IMR-90 (cell line): ENCODE results near the gene GATD1. TPM values are rescaled to one million over a fixed set of nuclear protein-coding genes. Genes with fewer than 3 reads are reported as not detected.
A peak's percentile ranks its signal among the peaks of the same experiment; 100 is the strongest.

Experiments used
- ATAC-seq: fragments of 200-7000 bp; cut with Tn5 transposase; 2 replicates; pipeline ENCODE4 v1.9.1; 2020; ENCODE audit warnings: low read depth, mild to moderate bottlenecking, moderate library complexity
- BruUV-seq: library from RNA; stranded (reverse); fragments of 400-500 nt; replicated peaks from 2 replicates; lab custom pipeline; 2021; lab: Mats Ljungman, UMichigan
- CTCF ChIA-PET: fragments of 300-600 bp; formaldehyde crosslinking; extraction: SDS; loops from one replicate; lab custom pipeline; 2021; ENCODE audit warnings: antibody characterized with exemption; lab: Yijun Ruan, JAX
- POLR2A ChIA-PET: fragments of 300-600 bp; sonication (Branson Sonifier 250); formaldehyde crosslinking; loops from one replicate; lab custom pipeline; 2022; ENCODE audit warnings: antibody characterized with exemption; ENCODE audit not compliant: unreplicated experiment; lab: Charles Lee
- DNase-seq: peaks from one replicate; pipeline ENCODE4 v3.0.0; 2013
- H2AFZ ChIP-seq: replicated peaks from 2 replicates; pipeline ENCODE3; 2013; ENCODE audit warnings: low read length, mild to moderate bottlenecking; ENCODE audit not compliant: poor library complexity
- H2AK5ac ChIP-seq: 2 replicates; pipeline ENCODE4 v1.6.1; 2013; ENCODE audit warnings: low read depth, low read length, inconsistent platforms
- H2AK9ac ChIP-seq: replicated peaks from 2 replicates; pipeline ENCODE3; 2013; ENCODE audit warnings: mild to moderate bottlenecking, low read depth, low read length, moderate library complexity; ENCODE audit not compliant: poor library complexity
- H2BK120ac ChIP-seq: 2 replicates; pipeline ENCODE4 v1.6.1; 2013; ENCODE audit warnings: low read depth, low read length, inconsistent platforms
- H2BK15ac ChIP-seq: 3 replicates; pipeline ENCODE4 v1.6.1; 2013; ENCODE audit warnings: low read depth, low read length, inconsistent platforms
- H2BK20ac ChIP-seq: 2 replicates; pipeline ENCODE4 v1.6.1; 2013; ENCODE audit warnings: low read depth, mild to moderate bottlenecking, inconsistent platforms, low read length, moderate library complexity
- H2BK5ac ChIP-seq: 2 replicates; pipeline ENCODE4 v1.6.1; 2013; ENCODE audit warnings: mild to moderate bottlenecking, low read depth, low read length, inconsistent platforms; ENCODE audit not compliant: poor library complexity, severe bottlenecking
- H3K14ac ChIP-seq: replicated peaks from 2 replicates; pipeline ENCODE4 v1.6.1; 2013; ENCODE audit warnings: low read depth, low read length, inconsistent platforms
- H3K18ac ChIP-seq: 2 replicates; pipeline ENCODE4 v1.6.1; 2013; ENCODE audit warnings: low read depth, low read length, control low read depth
- H3K23ac ChIP-seq: 2 replicates; pipeline ENCODE4 v1.6.1; 2013; ENCODE audit warnings: low read depth, low read length, inconsistent platforms
- H3K27ac ChIP-seq: 2 replicates; pipeline ENCODE4 v1.5.1; 2013; ENCODE audit warnings: mild to moderate bottlenecking, control low read depth, low read length; ENCODE audit not compliant: insufficient read depth
- H3K27me3 ChIP-seq: 2 replicates; pipeline ENCODE4 v1.6.1; 2013; ENCODE audit warnings: low read length; ENCODE audit not compliant: control insufficient read depth, insufficient read depth
- H3K36me3 ChIP-seq: 2 replicates; pipeline ENCODE4 v1.6.1; 2013; ENCODE audit warnings: low read length, mixed read lengths; ENCODE audit not compliant: control insufficient read depth, insufficient read depth
- H3K4ac ChIP-seq: 2 replicates; pipeline ENCODE4 v1.6.1; 2013; ENCODE audit warnings: low read depth, low read length, inconsistent platforms
- H3K4me1 ChIP-seq: 2 replicates; pipeline ENCODE4 v1.6.1; 2013; ENCODE audit warnings: low read length, mixed read lengths; ENCODE audit not compliant: control insufficient read depth, insufficient read depth
- H3K4me2 ChIP-seq: 2 replicates; pipeline ENCODE4 v1.6.1; 2013; ENCODE audit warnings: low read depth, mild to moderate bottlenecking, control low read depth, low read length, moderate library complexity
- H3K4me3 ChIP-seq: 2 replicates; pipeline ENCODE4 v1.5.1; 2013; ENCODE audit warnings: low read depth, mild to moderate bottlenecking, control low read depth, low read length, moderate library complexity; ENCODE audit not compliant: insufficient read depth
- H3K56ac ChIP-seq: 2 replicates; pipeline ENCODE4 v1.6.1; 2013; ENCODE audit warnings: low read length, inconsistent platforms; ENCODE audit not compliant: insufficient read depth; ENCODE audit errors: extremely low read depth
- H3K79me1 ChIP-seq, 2 experiments: 2 replicates each; pipeline ENCODE4 v1.6.1; 2013; ENCODE audit warnings: low read length in 2 of 2, inconsistent platforms in 1 of 2, low read depth in 1 of 2
- H3K9ac ChIP-seq: 2 replicates; pipeline ENCODE4 v1.6.1; 2013; ENCODE audit warnings: low read depth, low read length, control low read depth
- H3K9me1 ChIP-seq: 2 replicates; pipeline ENCODE4 v1.6.1; 2013; ENCODE audit warnings: low read length, inconsistent platforms; ENCODE audit not compliant: insufficient read depth
- H3K9me3 ChIP-seq: 2 replicates; pipeline ENCODE4 v1.6.1; 2013; ENCODE audit warnings: low read length; ENCODE audit not compliant: control insufficient read depth, insufficient read depth
- H4K20me1 ChIP-seq: 2 replicates; pipeline ENCODE4 v1.6.1; 2013; ENCODE audit warnings: low read length, inconsistent platforms; ENCODE audit not compliant: insufficient read depth
- H4K5ac ChIP-seq: 2 replicates; pipeline ENCODE4 v1.6.1; 2013; ENCODE audit warnings: mild to moderate bottlenecking, low read depth, low read length, control low read depth
- H4K8ac ChIP-seq, 2 experiments: 2 replicates each; pipeline ENCODE4 v1.6.1; 2013; ENCODE audit warnings: low read depth in 2 of 2, low read length in 2 of 2, control low read depth in 1 of 2, inconsistent platforms in 1 of 2
- H4K91ac ChIP-seq: 2 replicates; pipeline ENCODE4 v1.6.1; 2013; ENCODE audit warnings: low read depth, low read length, inconsistent platforms; ENCODE audit not compliant: insufficient read depth
- BHLHE40 ChIP-seq: fragments of 150-350 bp; IDR thresholded peaks from 2 replicates; pipeline ENCODE4 v1.6.1; 2016; ENCODE audit warnings: mild to moderate bottlenecking, low read depth, low read length
- CTCF ChIP-seq: conservative IDR thresholded peaks from 2 replicates; pipeline ENCODE4 v1.5.1; 2012; ENCODE audit warnings: mild to moderate bottlenecking, low read depth, low read length, improper control_type of control experiment
- ELK1 ChIP-seq: fragments of 150-350 bp; IDR thresholded peaks from 2 replicates; pipeline ENCODE4 v1.6.1; 2016; ENCODE audit warnings: low read depth, mild to moderate bottlenecking, low read length, moderate library complexity, borderline replicate concordance
- FOS ChIP-seq: fragments of 150-350 bp; IDR thresholded peaks from 2 replicates; pipeline ENCODE4 v1.6.1; 2016; ENCODE audit warnings: low read depth, low read length
- MAFK ChIP-seq: IDR thresholded peaks from 2 replicates; pipeline ENCODE4 v1.6.1; 2012; ENCODE audit warnings: low read depth, low read length, improper control_type of control experiment
- MAZ ChIP-seq: IDR thresholded peaks from 2 replicates; pipeline ENCODE4 v1.6.1; 2012; ENCODE audit warnings: low read depth, mild to moderate bottlenecking, low read length, improper control_type of control experiment, moderate library complexity, borderline replicate concordance
- MXI1 ChIP-seq: IDR thresholded peaks from 2 replicates; pipeline ENCODE4 v1.6.1; 2012; ENCODE audit warnings: low read depth, mild to moderate bottlenecking, low read length, moderate library complexity, borderline replicate concordance
- POLR2A ChIP-seq: IDR thresholded peaks from 2 replicates; pipeline ENCODE4 v1.6.1; 2012; ENCODE audit warnings: mild to moderate bottlenecking, low read depth, low read length
- RAD21 ChIP-seq: IDR thresholded peaks from 2 replicates; pipeline ENCODE4 v1.6.1; 2012; ENCODE audit warnings: low read length, improper control_type of control experiment
- RCOR1 ChIP-seq: IDR thresholded peaks from 2 replicates; pipeline ENCODE4 v1.6.1; 2012; ENCODE audit warnings: mild to moderate bottlenecking, low read length, improper control_type of control experiment; ENCODE audit not compliant: insufficient replicate concordance
- RFX5 ChIP-seq: IDR thresholded peaks from 2 replicates; pipeline ENCODE4 v1.8.0; 2012; ENCODE audit warnings: low read depth, mild to moderate bottlenecking, low read length, moderate library complexity
- SMC3 ChIP-seq: fragments of 150-350 bp; IDR thresholded peaks from 2 replicates; pipeline ENCODE4 v1.6.1; 2016; ENCODE audit warnings: low read depth, mild to moderate bottlenecking, antibody characterized with exemption, low read length, moderate library complexity
- WGBS, 2 experiments: methylation state at CpG; one replicate each; pipeline versions ENCODE4 v1.1.5 to v1.1.7; 2013; ENCODE audit warnings: missing lambda C conversion rate in 2 of 2; ENCODE audit not compliant: insufficient read length in 1 of 2; ENCODE audit errors: extremely low coverage in 2 of 2; 5-methylcytosine and 5-hydroxymethylcytosine counted together
- dilution Hi-C: fragments of 300-500 bp; cut with HindIII; formaldehyde crosslinking; loops from one replicate; pipeline ENCODE4 v1.14.3; 2018; ENCODE audit warnings: low sequenced_read_pairs; ENCODE audit not compliant: unreplicated experiment
- in situ Hi-C: fragments of 300-500 bp; cut with MboI; formaldehyde crosslinking; loops from 3 replicates; pipeline ENCODE4 v1.14.3; 2019; ENCODE audit warnings: low sequenced_read_pairs, inconsistent platforms, mixed read lengths
- intact Hi-C: fragments of 100-400 bp; cut with micrococcal nuclease; formaldehyde crosslinking; loops from 2 replicates; pipeline ENCODE4 v1.10.0; 2022
- polyA plus RNA-seq, 3 experiments: library from polyadenylated mRNA; depleted of rRNA; stranded (reverse); fragments of >200 nt; gene quantifications; 2 replicates each; pipeline ENCODE4 v1.2.3, GENCODE V29; 2012; ENCODE audit warnings: low replicate concordance in 1 of 3
- total RNA-seq: library from RNA; depleted of rRNA; stranded (reverse); fragments of >200 nt; gene quantifications from 2 replicates; pipeline ENCODE4 v1.2.3, GENCODE V29; 2012

GATD1 gene
- total and polyA plus RNA-seq, 2 of the 4 experiments (the other 2 are of a cell fraction) = 3.0 to 52.5 TPM

- ATAC-seq = peak; percentile 64
- Histone ChIP-seq H4K8ac (peak overlapping the region; percentile 56 to 91; a peak in 3 of 4 replicates), H3K4me1 (peaks cover 13% of the 10 kb centered on the region), H4K20me1 (peaks cover 51% of the 10 kb centered on the region), H3K14ac (peak overlapping the region; percentile 77), H3K27ac (peak overlapping the region; percentile 96), H3K56ac (peak overlapping the region; percentile 41), H3K9ac (peak overlapping the region; percentile 99), H3K23ac (peak overlapping the region; percentile 93), H2BK20ac (no peak overlapping the region), H2BK15ac (no peak overlapping the region; the same call in 2 of the 3 replicates), H3K27me3 (no peaks in the 10 kb centered on the region), H2AFZ (peak overlapping the region; percentile 90), H3K4me2 (peak overlapping the region; percentile 93), H3K36me3 (peaks cover 31% of the 10 kb centered on the region), H3K18ac (no peak overlapping the region; the same call in 1 of the 2 replicates), H3K4me3 (peak overlapping the region; percentile 99), H4K91ac (peak overlapping the region; percentile 91), H2AK9ac (peak overlapping the region; percentile 100), H3K9me3 (no peaks in the 10 kb centered on the region), H3K79me1 (peaks cover 12 to 71% of the 10 kb centered on the region in 2 experiments), H3K9me1 (peaks cover 11% of the 10 kb centered on the region; the same call in 1 of the 2 replicates), H2BK5ac (peak overlapping the region; percentile 88), H4K5ac (peak overlapping the region; percentile 30; the same call in 1 of the 2 replicates), H2AK5ac (peak overlapping the region; percentile 99), H3K4ac (peak overlapping the region; percentile 91), H2BK120ac (no peak overlapping the region)
- intact Hi-C loops = no loop called here
- in situ Hi-C loops = no loop called here
- POLR2A ChIA-PET = interaction anchor here (0.6 kb wide), 1 partner anchor 27 kb away, joined by 4 read pairs; no protein-coding TSS in a partner anchor
- CTCF ChIA-PET = no interaction called here
- no TSS peak for BruUV-seq
- DNase-seq = no peak
- no peak for TF ChIP-seq RFX5
- no peak for TF ChIP-seq RAD21
- no peak for TF ChIP-seq MAZ
- no peak for TF ChIP-seq CTCF
- TF ChIP-seq MXI1 = no peak
- TF ChIP-seq MAFK = no peak
- TF ChIP-seq ELK1 = no peak
- no peak for TF ChIP-seq RCOR1
- no peak for TF ChIP-seq FOS
- no peak for TF ChIP-seq POLR2A
- TF ChIP-seq SMC3 = no peak
- no peak for TF ChIP-seq BHLHE40
- 7% methylated on average over 5 of the region's 65 CpGs; no CpG with 5 or more reads in 1 of the 2 experiments for WGBS, 2 experiments
- dilution Hi-C loops = no loop called here
Measured at GRCh38 chr11:776561-777287, 563 bp downstream of the GATD1 start.
